ENCODE measurements around the gene CFP. TPM values are rescaled to one million over a fixed set of nuclear protein-coding genes. Genes with fewer than 3 reads are reported as not detected.
A peak's percentile ranks its signal among the peaks of the same experiment; 100 is the strongest.

Gene CFP
- total RNA-seq, 1 experiment from 2014 or later, result 1.3 TPM

DNA sequence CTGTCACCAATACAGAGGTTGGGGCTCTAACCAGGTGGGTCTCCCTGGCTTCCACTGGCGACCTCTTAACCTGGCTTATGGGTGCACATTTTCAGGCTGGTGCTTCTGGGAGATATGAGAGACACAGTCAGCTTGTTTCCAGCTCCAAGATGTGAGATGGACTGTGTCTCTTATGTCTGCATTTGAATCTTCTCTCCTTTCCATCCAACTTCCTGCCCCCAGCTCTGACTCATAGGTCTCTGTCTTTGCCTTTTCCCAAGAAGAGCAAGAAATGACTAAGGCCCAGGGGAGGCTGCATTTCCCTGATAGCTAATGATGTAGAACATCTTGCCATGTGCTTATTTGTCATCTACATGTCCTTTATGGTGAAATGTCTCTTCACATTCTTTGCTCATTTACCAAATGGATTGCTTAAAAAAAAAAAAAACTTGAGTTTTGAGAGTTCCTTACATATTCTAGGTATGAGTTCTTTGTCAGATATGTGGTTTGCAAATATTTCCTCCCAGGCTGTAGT is 32.5 kb upstream of the CFP start:
- intact Hi-C loops (cut with micrococcal nuclease), result no loop called here
- Histone ChIP-seq H3K27me3 (ENCODE audit: insufficient read depth, low read length) (no peaks in the 10 kb centered on the region), H4K20me1 (ENCODE audit: insufficient read depth) (no peaks in the 10 kb centered on the region), H3K4me2 (ENCODE audit: low read length) (peak overlapping the region; percentile 44), H2AFZ (ENCODE audit: low read depth, low read length, poor library complexity, severe bottlenecking) (no peak overlapping the region), H3K27ac (ENCODE audit: low read depth, low read length) (no peak overlapping the region), H3K4me3 (replicated peaks in 1 of 2; ENCODE audit: low read depth in 1 of 2, low read length in 2 of 2) (no peak overlapping the region), H3K9me2 (ENCODE audit: insufficient read depth) (no peaks in the 10 kb centered on the region), H3K79me2 (ENCODE audit: insufficient read depth, low read length) (peaks cover 10% of the 10 kb centered on the region), H3K4me1 (ENCODE audit: control insufficient read depth in 1 of 2, insufficient read depth in 2 of 2, low read length in 2 of 2) (peaks cover 5 to 24% of the 10 kb centered on the region in 2 experiments; a peak in 3 of 4 replicates), H3K9ac (ENCODE audit: low read length) (no peak overlapping the region), H3K9me3 (ENCODE audit: control insufficient read depth in 1 of 2, insufficient read depth in 1 of 2, low read depth in 1 of 2, low read length in 2 of 2) (no peaks in the 10 kb centered on the region), H3K36me3 (ENCODE audit: control insufficient read depth in 1 of 2, insufficient read depth in 2 of 2, low read length in 2 of 2) (peaks cover 0 to 5% of the 10 kb centered on the region in 2 experiments; a peak in 1 of 4 replicates)
- ChIA-PET POLR2A (no interaction called here), CTCF (no interaction called here), RAD21 (ENCODE audit: low non-redundant PET in 1 of 2, low total read pairs in 2 of 2, uncharacterized antibody in 2 of 2, unreplicated experiment in 2 of 2) (no interaction called here)
- DNase-seq (ENCODE audit: low read depth, low spot score), result no peak
- TF ChIP-seq, protein P1, sequence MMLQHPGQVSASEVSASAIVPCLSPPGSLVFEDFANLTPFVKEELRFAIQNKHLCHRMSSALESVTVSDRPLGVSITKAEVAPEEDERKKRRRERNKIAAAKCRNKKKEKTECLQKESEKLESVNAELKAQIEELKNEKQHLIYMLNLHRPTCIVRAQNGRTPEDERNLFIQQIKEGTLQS (IDR thresholded peaks at IDR 0.05), result no peak
- TF ChIP-seq EZH2 (IDR thresholded peaks at IDR 0.05), result no peak
- TF ChIP-seq CBX3 (IDR thresholded peaks at IDR 0.05; ENCODE audit: low read depth), result no peak
- no peak for TF ChIP-seq ELF1 (IDR thresholded peaks at IDR 0.05; ENCODE audit: borderline replicate concordance, low read depth)
- no peak for TF ChIP-seq YY1 (IDR thresholded peaks at IDR 0.05; ENCODE audit: extremely low read depth, insufficient replicate concordance, low read depth, low read length)
- TF ChIP-seq CEBPB (IDR thresholded peaks at IDR 0.05; ENCODE audit: low read depth), result no peak
- TF ChIP-seq FOSL1 (IDR thresholded peaks at IDR 0.05; ENCODE audit: low read depth), result peak; percentile 21; the same call in 1 of the 2 replicates
- no peak for ATAC-seq
- BruUV-seq (replicated peaks), result no TSS peak

DNA sequence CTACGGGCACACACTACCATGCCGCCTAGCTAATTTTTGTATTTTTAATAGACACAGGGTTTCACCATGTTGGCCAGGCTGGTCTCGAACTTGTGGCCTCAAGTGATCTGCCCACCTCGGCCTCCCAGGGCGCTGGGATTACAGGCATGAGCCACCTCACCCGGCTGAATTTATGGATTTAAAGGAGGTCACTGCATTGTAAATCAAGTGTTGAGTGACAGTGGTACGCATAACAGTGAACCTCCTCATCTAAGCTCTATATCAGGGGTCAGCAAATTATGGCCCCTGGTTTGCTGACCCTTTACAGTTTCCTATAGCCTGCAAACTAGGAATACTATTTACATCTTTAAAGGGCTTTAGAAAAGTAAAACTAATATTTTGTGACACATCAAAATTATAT is 31.8 kb upstream of the CFP start:
- Histone ChIP-seq H4K20me1 (ENCODE audit: insufficient read depth) (no peaks in the 10 kb centered on the region), H3K9ac (ENCODE audit: low read length) (no peak overlapping the region), H3K79me2 (ENCODE audit: insufficient read depth, low read length) (peaks cover 10% of the 10 kb centered on the region), H3K9me2 (ENCODE audit: insufficient read depth) (no peaks in the 10 kb centered on the region), H3K4me1 (ENCODE audit: control insufficient read depth in 1 of 2, insufficient read depth in 2 of 2, low read length in 2 of 2) (peaks cover 5 to 24% of the 10 kb centered on the region in 2 experiments; a peak in 3 of 4 replicates), H3K4me2 (ENCODE audit: low read length) (no peak overlapping the region), H3K4me3 (replicated peaks in 1 of 2; ENCODE audit: low read depth in 1 of 2, low read length in 2 of 2) (no peak overlapping the region), H3K27ac (ENCODE audit: low read depth, low read length) (no peak overlapping the region), H3K9me3 (ENCODE audit: control insufficient read depth in 1 of 2, insufficient read depth in 1 of 2, low read depth in 1 of 2, low read length in 2 of 2) (no peaks in the 10 kb centered on the region), H3K36me3 (ENCODE audit: control insufficient read depth in 1 of 2, insufficient read depth in 2 of 2, low read length in 2 of 2) (peaks cover 6 to 11% of the 10 kb centered on the region in 2 experiments; a peak in 3 of 4 replicates), H3K27me3 (ENCODE audit: insufficient read depth, low read length) (no peaks in the 10 kb centered on the region), H2AFZ (ENCODE audit: low read depth, low read length, poor library complexity, severe bottlenecking) (no peak overlapping the region)
- DNase-seq (ENCODE audit: low read depth, low spot score), result no peak
- no TSS peak for BruUV-seq (replicated peaks)
- intact Hi-C loops (cut with micrococcal nuclease), result no loop called here
- no peak for ATAC-seq
- ChIA-PET CTCF (no interaction called here), RAD21 (ENCODE audit: low non-redundant PET in 1 of 2, low total read pairs in 2 of 2, uncharacterized antibody in 2 of 2, unreplicated experiment in 2 of 2) (no interaction called here), POLR2A (no interaction called here)
- TF ChIP-seq RAD21 (IDR thresholded peaks at IDR 0.05; ENCODE audit: low read depth), result no peak
- TF ChIP-seq, protein P2, sequence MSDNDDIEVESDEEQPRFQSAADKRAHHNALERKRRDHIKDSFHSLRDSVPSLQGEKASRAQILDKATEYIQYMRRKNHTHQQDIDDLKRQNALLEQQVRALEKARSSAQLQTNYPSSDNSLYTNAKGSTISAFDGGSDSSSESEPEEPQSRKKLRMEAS (IDR thresholded peaks at IDR 0.05), result no peak
- TF ChIP-seq ELF1 (IDR thresholded peaks at IDR 0.05; ENCODE audit: borderline replicate concordance, low read depth), result no peak
- TF ChIP-seq, protein P3, sequence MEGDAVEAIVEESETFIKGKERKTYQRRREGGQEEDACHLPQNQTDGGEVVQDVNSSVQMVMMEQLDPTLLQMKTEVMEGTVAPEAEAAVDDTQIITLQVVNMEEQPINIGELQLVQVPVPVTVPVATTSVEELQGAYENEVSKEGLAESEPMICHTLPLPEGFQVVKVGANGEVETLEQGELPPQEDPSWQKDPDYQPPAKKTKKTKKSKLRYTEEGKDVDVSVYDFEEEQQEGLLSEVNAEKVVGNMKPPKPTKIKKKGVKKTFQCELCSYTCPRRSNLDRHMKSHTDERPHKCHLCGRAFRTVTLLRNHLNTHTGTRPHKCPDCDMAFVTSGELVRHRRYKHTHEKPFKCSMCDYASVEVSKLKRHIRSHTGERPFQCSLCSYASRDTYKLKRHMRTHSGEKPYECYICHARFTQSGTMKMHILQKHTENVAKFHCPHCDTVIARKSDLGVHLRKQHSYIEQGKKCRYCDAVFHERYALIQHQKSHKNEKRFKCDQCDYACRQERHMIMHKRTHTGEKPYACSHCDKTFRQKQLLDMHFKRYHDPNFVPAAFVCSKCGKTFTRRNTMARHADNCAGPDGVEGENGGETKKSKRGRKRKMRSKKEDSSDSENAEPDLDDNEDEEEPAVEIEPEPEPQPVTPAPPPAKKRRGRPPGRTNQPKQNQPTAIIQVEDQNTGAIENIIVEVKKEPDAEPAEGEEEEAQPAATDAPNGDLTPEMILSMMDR (IDR thresholded peaks at IDR 0.05 in 2 of 3, conservative IDR thresholded peaks at IDR 0.05 in 1 of 3; ENCODE audit: borderline replicate concordance in 1 of 3, insufficient read depth in 1 of 3, low read depth in 2 of 3, low read length in 2 of 3), result no peak
- no peak for TF ChIP-seq CEBPB (IDR thresholded peaks at IDR 0.05; ENCODE audit: low read depth)
- no peak for TF ChIP-seq TCF7L2 (IDR thresholded peaks at IDR 0.05; ENCODE audit: borderline replicate concordance, extremely low read depth, insufficient read depth, insufficient read length)
- TF ChIP-seq, protein P1 (IDR thresholded peaks at IDR 0.05), result no peak
- TF ChIP-seq YY1 (IDR thresholded peaks at IDR 0.05; ENCODE audit: extremely low read depth, insufficient replicate concordance, low read depth, low read length), result no peak
- TF ChIP-seq ZNF274 (IDR thresholded peaks at IDR 0.05; ENCODE audit: low read depth, low read length), result no peak
- TF ChIP-seq REST (IDR thresholded peaks at IDR 0.05; ENCODE audit: low read depth), result no peak
- TF ChIP-seq EZH2 (IDR thresholded peaks at IDR 0.05), result no peak
